K562 (cell line): ENCODE measurements around the gene SERPINA5. TPM values are rescaled to one million over a fixed set of nuclear protein-coding genes. Genes with fewer than 3 reads are reported as not detected.

Source experiments
- ATAC-seq: fragments of 200-7000 bp; cut with Tn5 transposase; 3 replicates; pipeline ENCODE4 v1.9.1; 2020; ENCODE audit warnings: moderate library complexity
- BruUV-seq: library from RNA; stranded (reverse); fragments of 400-500 nt; replicated peaks from 2 replicates; lab custom pipeline; 2021; lab: Mats Ljungman, UMichigan
- CTCF ChIA-PET: fragments of 300-600 bp; formaldehyde crosslinking; extraction: SDS; loops from one replicate; lab custom pipeline; 2021; ENCODE audit warnings: low intra/inter-chr PET ratio; lab: Yijun Ruan, JAX
- POLR2A ChIA-PET: fragments of 300-600, 350-650 bp; sonication (Branson Sonifier 250); formaldehyde crosslinking; extraction: SDS; loops from one replicate; lab custom pipeline; 2021; ENCODE audit warnings: antibody characterized with exemption, inconsistent platforms; lab: Yijun Ruan, JAX
- DNase-seq, 4 experiments: peaks; one replicate each; pipeline versions ENCODE4 v3.0.0 to v3.0.0-alpha.2; 2011 to 2018; ENCODE audit warnings: low spot score in 3 of 4, mixed read lengths in 3 of 4; ENCODE audit errors: extremely low read depth in 1 of 4
- FAIRE-seq: peaks from 2 replicates; lab custom pipeline; 2011; peaks lifted over from hg19 to GRCh38; lab: Jason Lieb, UNC
- H2AFZ ChIP-seq: 2 replicates; pipeline ENCODE4 v1.6.0; 2011; ENCODE audit warnings: low read depth, low read length, control low read depth, inconsistent platforms
- H3K27ac ChIP-seq: fragments of 200-600 bp; 3 replicates; pipeline ENCODE4 v1.8.0; 2011; ENCODE audit warnings: low read depth, mild to moderate bottlenecking, control low read depth, inconsistent platforms, low read length, moderate library complexity, mixed read lengths; ENCODE audit errors: extremely low read depth
- H3K27me3 ChIP-seq, 2 experiments: fragments of 300-600 bp in 1 of 2; 2 replicates in 1 of 2; 3 replicates in 1 of 2; pipeline versions ENCODE4 v1.6.0 to v1.8.0; 2011; ENCODE audit warnings: inconsistent platforms in 2 of 2, low read length in 2 of 2, mild to moderate bottlenecking in 1 of 2, mixed read lengths in 1 of 2, moderate library complexity in 1 of 2; ENCODE audit not compliant: control insufficient read depth in 2 of 2, insufficient read depth in 2 of 2
- H3K36me3 ChIP-seq: fragments of 300-600 bp; 3 replicates; pipeline ENCODE4 v1.8.0; 2011; ENCODE audit warnings: mild to moderate bottlenecking, low read length, inconsistent platforms; ENCODE audit not compliant: control insufficient read depth, insufficient read depth
- H3K4me1 ChIP-seq, 2 experiments: fragments of 200-600 bp in 1 of 2; replicated peaks in 1 of 2; 2 replicates in 1 of 2; 3 replicates in 1 of 2; pipeline versions ENCODE4 v1.5.1 to v1.8.0; 2011; ENCODE audit warnings: inconsistent platforms in 2 of 2, low read length in 2 of 2, mild to moderate bottlenecking in 1 of 2, mixed read lengths in 1 of 2, moderate library complexity in 1 of 2; ENCODE audit not compliant: control insufficient read depth in 2 of 2, insufficient read depth in 2 of 2
- H3K4me2 ChIP-seq: 2 replicates; pipeline ENCODE4 v1.6.1; 2011; ENCODE audit warnings: low read length, control low read depth, inconsistent platforms, mixed read lengths; ENCODE audit not compliant: insufficient read depth
- H3K4me3 ChIP-seq: fragments of 200-600 bp; sonication (generic), shearing (Covaris generic); 2 replicates; pipeline ENCODE4 v1.5.1; 2016; ENCODE audit warnings: control low read depth, inconsistent platforms
- H3K79me2 ChIP-seq: fragments of 200-600 bp; 3 replicates; pipeline ENCODE4 v1.8.0; 2011; ENCODE audit warnings: low read length, inconsistent platforms; ENCODE audit not compliant: control insufficient read depth, insufficient read depth
- H3K9ac ChIP-seq, 2 experiments: 2 replicates each; pipeline versions ENCODE4 v1.6.0 to v1.6.1; 2011; ENCODE audit warnings: low read depth in 2 of 2, low read length in 2 of 2, control low read depth in 1 of 2, inconsistent platforms in 1 of 2, mild to moderate bottlenecking in 1 of 2, mixed read lengths in 1 of 2; ENCODE audit not compliant: insufficient read depth in 1 of 2
- H3K9me1 ChIP-seq: one replicate; pipeline ENCODE4 v1.6.0; 2011; ENCODE audit warnings: inconsistent platforms, mild to moderate bottlenecking, low read length, moderate library complexity; ENCODE audit not compliant: control insufficient read depth, insufficient read depth
- H3K9me3 ChIP-seq: replicated peaks from 2 replicates; pipeline ENCODE4 v1.5.1; 2011; ENCODE audit warnings: low read depth, low read length, inconsistent platforms; ENCODE audit not compliant: control insufficient read depth, insufficient read depth
- H4K20me1 ChIP-seq: replicated peaks from 2 replicates; pipeline ENCODE4 v1.6.1; 2011; ENCODE audit warnings: low read length, inconsistent platforms, mixed read lengths; ENCODE audit not compliant: control insufficient read depth, insufficient read depth
- HDAC6 ChIP-seq: IDR thresholded peaks from 2 replicates; pipeline ENCODE4 v1.6.1; 2012; ENCODE audit warnings: low read depth, mild to moderate bottlenecking, control low read depth, inconsistent platforms, low read length, moderate library complexity
- MAZ ChIP-seq, 2 experiments: fragments of 450-650 bp in 1 of 2; sonication (generic) in 1 of 2; formaldehyde crosslinking; IDR thresholded peaks in 1 of 2; conservative IDR thresholded peaks in 1 of 2; 2 replicates each; pipeline versions ENCODE4 v1.4.0 to v1.5.0; 2020; ENCODE audit warnings: mild to moderate bottlenecking in 1 of 2, missing genetic modification reagents in 1 of 2
- MCM3 ChIP-seq: fragments of 450-650 bp; IDR thresholded peaks from 2 replicates; pipeline ENCODE4 v1.6.1; 2016
- PCBP2 ChIP-seq: fragments of 200-400 bp; formaldehyde crosslinking; IDR thresholded peaks from 2 replicates; pipeline ENCODE4 v1.6.1; 2018; ENCODE audit warnings: low read length, low read depth, mild to moderate bottlenecking, moderate library complexity; ENCODE audit not compliant: poor library complexity, severe bottlenecking
- STAG1 ChIP-seq: sonication (generic); formaldehyde crosslinking; IDR thresholded peaks from 2 replicates; pipeline ENCODE4 v1.5.0; 2020; ENCODE audit warnings: missing genetic modification reagents, borderline replicate concordance
- ZBTB40 ChIP-seq, 2 experiments: fragments of 450-650 bp in 1 of 2; sonication (generic) in 1 of 2; formaldehyde crosslinking in 1 of 2; IDR thresholded peaks; 2 replicates each; pipeline versions ENCODE4 v1.7.1 to v1.9.0; 2016 to 2022; ENCODE audit warnings: inconsistent platforms in 1 of 2, mild to moderate bottlenecking in 1 of 2, missing genetic modification reagents in 1 of 2
- ZMIZ1 ChIP-seq, 2 experiments: fragments of 150-350 bp in 1 of 2; IDR thresholded peaks; 2 replicates each; pipeline ENCODE4 v1.6.1; 2012 to 2016; ENCODE audit warnings: low read depth in 2 of 2, low read length in 2 of 2, mild to moderate bottlenecking in 1 of 2, moderate library complexity in 1 of 2
- ZNF436 ChIP-seq: fragments of 250-450, 450-650 bp; sonication (Bioruptor Pico); formaldehyde crosslinking; IDR thresholded peaks from 2 replicates; pipeline ENCODE4 v1.7.0; 2020; ENCODE audit warnings: mild to moderate bottlenecking
- WGBS: fragments of 100-300 bp; shearing (Covaris generic); methylation state at CpG from one replicate; pipeline ENCODE4 v1.1.6; 2016; ENCODE audit warnings: low coverage, mixed read lengths; ENCODE audit not compliant: insufficient coverage; ENCODE audit errors: missing lambda C conversion rate; 5-methylcytosine and 5-hydroxymethylcytosine counted together
- in situ Hi-C: fragments of 300-500 bp; cut with MboI; formaldehyde crosslinking; loops from 4 replicates; pipeline ENCODE4 v1.15.0; 2018; ENCODE audit warnings: inconsistent platforms, mixed read lengths
- intact Hi-C: fragments of 100-400 bp; cut with micrococcal nuclease; formaldehyde crosslinking; loops from 2 replicates; pipeline ENCODE4 v1.14.2; 2022
- polyA plus RNA-seq, 8 experiments: library from polyadenylated mRNA; depleted of rRNA in 4 of 8; stranded (reverse) in 5 of 8; unstranded in 3 of 8; fragments of >200 nt; fragmentation: Nextera tagmentation in 2 of 8; fragmentation: Illumina TruSeq in 1 of 8; extraction: Ambion mirVana in 2 of 8; extraction: Trizol in 1 of 8; gene quantifications; 2 replicates each; pipeline versions ENCODE4 v1.2.1 to v1.2.3, GENCODE V29; 2011 to 2014; ENCODE audit warnings: inconsistent platforms in 1 of 8, missing spikeins in 1 of 8
- total RNA-seq, 7 experiments: library from RNA; depleted of rRNA in 6 of 7; stranded (reverse); fragments of >200 nt in 6 of 7; fragmentation: Illumina TruSeq in 2 of 7; extraction: Trizol in 2 of 7; gene quantifications; 2 replicates each; pipeline versions ENCODE4 v1.2.1 to v1.2.3, GENCODE V29; 2011 to 2021; ENCODE audit warnings: low replicate concordance in 1 of 7

The SERPINA5 gene
- total and polyA plus RNA-seq, 9 of the 15 experiments (the other 6 are each of a cell fraction or from before 2014, with no cell fraction given) = 0.38 TPM; not detected in 8

- Histone ChIP-seq H3K9me3 (no peaks in the 10 kb centered on the region), H3K4me1 (no peaks in the 10 kb centered on the region), H3K27me3 (peaks cover 0 to 6% of the 10 kb centered on the region in 2 experiments; a peak in 2 of 5 replicates), H3K4me3 (no peak overlapping the region), H4K20me1 (no peaks in the 10 kb centered on the region), H3K79me2 (no peaks in the 10 kb centered on the region), H3K4me2 (no peak overlapping the region), H3K36me3 (no peaks in the 10 kb centered on the region), H2AFZ (no peak overlapping the region), H3K9ac (no peak overlapping the region), H3K9me1 (no peaks in the 10 kb centered on the region), H3K27ac (no peak overlapping the region)
- DNase-seq = no peak
- no peak for TF ChIP-seq HDAC6
- TF ChIP-seq STAG1 (CRISPR knock-in tag) = no peak
- no peak for TF ChIP-seq MAZ (CRISPR knock-in tag; conservative IDR thresholded peaks at IDR 0.05 in 1 of 2, IDR thresholded peaks at IDR 0.05 in 1 of 2)
- no peak for TF ChIP-seq ZMIZ1 (IDR thresholded peaks at IDR 0.05; ENCODE audit: low read depth in 2 of 2, low read length in 2 of 2)
- no peak for TF ChIP-seq ZBTB40 (IDR thresholded peaks at IDR 0.05)
- no peak for TF ChIP-seq ZBTB40 (CRISPR knock-in tag; IDR thresholded peaks at IDR 0.05)
- no peak for TF ChIP-seq ZNF436 (CRISPR knock-in tag)
- no peak for TF ChIP-seq MCM3
- no peak for TF ChIP-seq PCBP2
- ATAC-seq = no peak
- POLR2A ChIA-PET = no interaction called here
- 2% methylated on average over 6 of the region's 6 CpGs for WGBS
- intact Hi-C loops = no loop called here
- CTCF ChIA-PET = no interaction called here
- no TSS peak for BruUV-seq
- in situ Hi-C loops = no loop called here
- FAIRE-seq = no peak
These were observed 43.0 kb upstream of the SERPINA5 start for GRCh38 chr14:94538070-94538740.
